Measurements from ENCODE around the gene APBA3.

The APBA3 gene, protein sequence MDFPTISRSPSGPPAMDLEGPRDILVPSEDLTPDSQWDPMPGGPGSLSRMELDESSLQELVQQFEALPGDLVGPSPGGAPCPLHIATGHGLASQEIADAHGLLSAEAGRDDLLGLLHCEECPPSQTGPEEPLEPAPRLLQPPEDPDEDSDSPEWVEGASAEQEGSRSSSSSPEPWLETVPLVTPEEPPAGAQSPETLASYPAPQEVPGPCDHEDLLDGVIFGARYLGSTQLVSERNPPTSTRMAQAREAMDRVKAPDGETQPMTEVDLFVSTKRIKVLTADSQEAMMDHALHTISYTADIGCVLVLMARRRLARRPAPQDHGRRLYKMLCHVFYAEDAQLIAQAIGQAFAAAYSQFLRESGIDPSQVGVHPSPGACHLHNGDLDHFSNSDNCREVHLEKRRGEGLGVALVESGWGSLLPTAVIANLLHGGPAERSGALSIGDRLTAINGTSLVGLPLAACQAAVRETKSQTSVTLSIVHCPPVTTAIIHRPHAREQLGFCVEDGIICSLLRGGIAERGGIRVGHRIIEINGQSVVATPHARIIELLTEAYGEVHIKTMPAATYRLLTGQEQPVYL

DNA sequence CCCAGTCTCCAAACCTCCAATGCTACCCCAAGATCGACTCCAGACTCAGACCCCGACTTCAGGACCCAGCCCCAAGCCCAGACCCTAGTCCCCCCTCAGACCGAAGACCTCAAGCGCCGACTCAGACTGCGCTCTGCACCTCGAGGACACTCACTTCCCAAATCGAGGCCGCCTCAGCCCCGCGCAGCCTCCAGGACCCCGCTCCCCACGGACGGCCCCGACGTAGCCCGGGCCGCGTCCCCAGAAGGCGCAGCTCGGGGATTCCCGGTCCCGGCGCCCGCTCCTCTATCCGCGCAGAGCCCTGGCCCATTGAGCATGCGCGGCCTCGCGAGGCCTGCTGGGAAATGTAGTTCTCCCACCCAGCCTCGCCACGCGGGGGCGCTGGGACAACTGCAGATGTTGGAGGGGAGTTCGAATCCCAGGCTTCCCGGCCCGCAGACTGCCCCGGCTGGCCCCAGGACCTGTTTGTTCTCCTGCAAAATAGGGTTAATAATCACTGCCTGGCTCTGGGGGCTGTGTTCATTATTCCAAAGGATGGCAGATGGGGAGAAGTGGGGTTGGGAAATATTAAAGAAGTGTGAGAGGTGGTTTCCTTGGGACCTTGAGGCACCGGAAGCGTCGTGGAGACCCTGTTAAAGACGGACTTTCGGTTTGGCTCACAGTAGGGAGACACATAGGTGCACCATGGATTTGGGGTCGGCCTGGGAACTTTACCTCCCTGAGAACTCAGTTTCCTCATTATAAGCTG is at the start of gene APBA3:
APBA3 (minus strand) TSS at position 311 of the 748 bp plus-strand sequence. CDS start 1,428 bp downstream, outside the sequence.
- peak; percentile 96 for DNase-seq (ENCODE audit: low spot score)

DNA sequence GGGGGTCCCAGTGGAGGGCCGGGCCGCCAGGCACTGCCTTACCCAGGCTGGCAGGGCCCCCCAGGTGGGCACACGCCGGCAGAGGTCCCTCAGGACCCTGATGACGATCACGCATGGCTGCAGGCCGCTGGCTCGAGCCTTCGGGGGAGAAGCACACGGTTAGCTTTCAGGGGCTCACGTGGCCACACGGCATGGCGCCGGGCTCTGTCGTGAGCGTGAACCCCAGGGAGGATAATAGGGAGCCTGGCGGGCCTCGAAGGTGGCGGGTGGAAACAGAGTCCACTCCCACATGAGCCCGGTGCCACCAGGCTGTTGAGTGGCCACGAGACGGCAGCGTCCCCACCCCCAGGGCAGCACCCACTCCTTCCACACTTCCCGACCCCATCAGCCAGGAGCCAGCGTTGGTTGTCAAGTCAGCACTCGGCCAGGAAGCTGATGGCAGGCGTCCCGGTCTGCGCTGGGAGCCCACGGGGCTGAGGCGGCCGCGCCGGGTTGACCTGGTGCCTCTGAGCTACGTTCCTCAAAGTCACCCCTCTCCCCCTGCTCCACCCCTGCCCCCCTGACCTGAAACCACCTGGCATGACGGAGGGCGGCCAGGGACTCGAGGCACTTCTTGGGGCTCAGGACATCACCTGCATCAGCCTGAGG is 49.3 kb upstream of the APBA3 start:
- DNase-seq (ENCODE audit: low spot score), result no peak

GRCh38 chr19:3809881-3810707 is 48.6 kb upstream of the APBA3 start:
- DNase-seq (ENCODE audit: low spot score), result no peak

- DNase-seq (ENCODE audit: low spot score), result no peak
These were observed 47.1 kb upstream of the APBA3 start for GRCh38 chr19:3808420-3809143.

DNA sequence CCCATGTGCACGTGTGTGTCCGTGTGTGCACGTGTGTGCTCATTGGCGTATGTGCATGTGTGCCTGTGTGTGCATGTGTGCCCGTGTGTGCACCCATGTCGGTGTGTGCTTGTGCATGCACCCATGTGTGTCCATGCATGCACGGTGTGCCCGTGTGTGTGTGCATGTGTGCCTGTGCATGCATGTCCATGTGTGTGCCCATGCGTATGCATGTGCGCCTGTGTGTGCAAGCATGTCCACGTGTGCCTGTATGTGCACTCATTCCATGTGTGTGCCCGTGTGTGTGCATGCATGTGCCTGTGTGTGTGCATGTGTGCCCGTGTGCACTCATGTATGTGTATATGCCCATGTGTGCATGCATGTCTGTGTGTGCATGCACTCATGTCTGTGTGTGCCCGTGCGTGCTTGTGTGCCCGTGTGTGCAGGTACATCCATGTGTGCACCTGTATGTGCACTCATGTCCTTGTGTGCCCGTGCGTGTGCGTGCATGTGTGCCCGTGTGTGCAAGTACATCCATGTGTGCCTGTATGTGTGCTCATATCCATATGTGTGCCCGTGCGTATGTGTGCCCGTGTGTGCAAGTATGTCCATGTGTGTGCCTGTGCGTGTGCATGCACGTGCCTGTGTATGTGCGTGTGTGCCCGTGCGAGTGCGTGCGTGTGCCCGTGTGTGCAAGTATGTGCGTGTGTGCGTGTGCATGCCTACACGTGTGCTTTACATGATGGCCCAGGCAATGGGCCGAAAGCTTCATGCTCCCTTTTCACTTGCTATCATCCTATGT is 46.3 kb upstream of the APBA3 start:
- no peak for DNase-seq (ENCODE audit: low spot score)

- no peak for DNase-seq (ENCODE audit: low spot score)
These were observed 45.6 kb upstream of the APBA3 start for GRCh38 chr19:3807131-3807480.

GRCh38 chr19:3805859-3806258 is 44.4 kb upstream of the APBA3 start:
- no peak for DNase-seq (ENCODE audit: low spot score)

- no peak for DNase-seq (ENCODE audit: low spot score)
These were observed 42.9 kb upstream of the APBA3 start for GRCh38 chr19:3804429-3804828.

DNA sequence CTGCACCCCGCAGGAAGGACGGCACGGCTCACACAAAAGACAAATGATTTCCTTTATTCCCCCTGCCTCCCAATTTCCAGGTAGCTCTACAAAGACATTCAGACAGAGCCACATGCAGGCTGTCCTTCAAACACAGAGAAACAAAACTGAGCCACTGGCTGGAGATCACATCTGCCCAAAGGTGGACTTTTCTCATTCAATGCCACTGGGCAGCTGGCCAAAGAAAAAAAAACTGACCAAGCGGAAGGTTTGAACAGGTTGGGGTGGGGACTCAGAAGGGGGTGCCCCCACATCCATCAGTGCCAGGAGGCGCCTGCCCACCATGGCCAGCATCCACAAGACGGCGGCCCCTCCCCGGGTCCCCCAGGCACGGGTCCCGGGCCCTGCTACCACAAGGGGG is 42.5 kb upstream of the APBA3 start:
- no peak for DNase-seq (ENCODE audit: low spot score)

DNA sequence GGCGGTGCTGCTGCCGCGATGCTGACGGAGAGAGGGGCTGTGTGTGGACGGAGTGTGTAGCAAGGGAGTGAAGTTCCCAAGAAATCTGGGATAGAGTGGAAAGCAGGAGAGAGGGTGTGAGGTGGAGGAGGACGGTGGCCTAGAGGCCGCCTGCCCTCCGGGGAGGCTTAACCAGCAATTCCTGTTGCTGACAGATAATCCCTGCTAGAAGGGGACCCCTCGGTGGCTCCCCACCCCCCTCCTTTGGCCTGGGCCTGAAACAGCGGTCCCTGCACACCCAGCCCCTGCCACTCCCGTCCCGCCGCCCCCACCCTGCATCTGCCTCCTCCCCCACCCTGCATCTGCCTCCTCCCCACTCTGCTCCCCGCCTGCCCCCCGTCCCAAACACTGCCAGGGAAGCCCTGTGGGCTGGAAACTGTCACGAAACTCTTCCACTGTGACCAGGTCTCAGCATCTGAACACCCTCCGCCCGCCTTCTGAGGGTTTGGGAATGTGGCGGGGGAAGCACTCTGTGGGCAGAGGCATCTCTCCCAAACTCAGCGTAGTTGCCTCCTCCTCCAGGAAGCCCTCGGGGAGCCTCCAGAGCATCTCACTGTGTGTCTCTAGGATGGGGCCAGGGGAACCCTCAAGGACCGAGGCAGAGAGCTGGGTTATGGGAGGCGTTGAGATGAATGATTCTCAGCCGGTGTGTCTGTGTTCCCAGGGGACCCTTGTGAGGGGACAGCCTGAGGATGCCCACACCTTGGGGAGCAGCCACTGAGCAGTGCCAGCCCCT is 41.8 kb upstream of the APBA3 start:
- DNase-seq (ENCODE audit: low spot score), result no peak

- no peak for DNase-seq (ENCODE audit: low spot score)
These were observed 40.1 kb upstream of the APBA3 start for GRCh38 chr19:3801412-3802096.

- DNase-seq (ENCODE audit: low spot score), result no peak
These were observed 39.5 kb upstream of the APBA3 start for GRCh38 chr19:3800996-3801395.

DNA sequence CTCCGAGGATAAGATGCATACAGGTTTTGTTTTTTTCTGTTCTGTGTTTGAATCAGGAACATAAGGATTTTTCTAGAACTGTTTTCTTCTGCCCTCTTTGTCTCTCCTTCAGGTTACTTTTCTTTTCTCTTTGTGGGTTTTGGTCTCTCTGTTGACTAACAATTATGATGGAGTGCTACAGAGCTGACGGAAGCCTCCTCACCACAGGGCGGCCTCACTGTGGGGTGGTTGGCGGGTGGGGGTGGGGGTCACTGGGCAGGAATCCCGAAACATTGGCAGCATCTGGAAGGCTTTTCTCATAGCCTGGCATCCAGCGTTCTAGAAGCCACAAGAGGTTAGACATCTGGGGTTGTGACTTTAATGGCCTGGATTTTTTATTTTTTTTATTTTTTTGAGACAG is 36.6 kb upstream of the APBA3 start:
- DNase-seq (ENCODE audit: low spot score), result no peak

DNA sequence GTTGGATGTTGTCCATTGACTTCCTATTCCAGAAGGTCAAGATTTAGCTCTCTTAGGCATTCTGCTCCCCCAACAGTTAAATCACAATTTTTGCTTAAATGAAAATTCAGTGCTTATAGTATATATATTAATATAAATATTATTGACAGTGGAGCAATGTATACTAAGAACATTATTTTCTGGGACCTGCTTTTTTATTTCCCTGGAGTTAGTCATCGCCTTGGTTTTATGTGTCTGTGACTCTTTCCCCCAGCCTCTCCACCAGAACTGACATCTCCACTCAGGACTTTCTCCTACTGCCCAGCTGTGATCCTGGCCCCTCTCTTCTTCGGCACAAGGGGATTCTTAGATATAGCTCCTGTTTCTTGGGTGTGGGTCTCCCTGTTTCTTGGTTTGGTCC is 34.9 kb upstream of the APBA3 start:
- DNase-seq (ENCODE audit: low spot score), result no peak

GRCh38 chr19:3793799-3794198 is 32.3 kb upstream of the APBA3 start:
- no peak for DNase-seq (ENCODE audit: low spot score)

GRCh38 chr19:3792114-3792513 is 30.6 kb upstream of the APBA3 start:
- no peak for DNase-seq (ENCODE audit: low spot score)

DNA sequence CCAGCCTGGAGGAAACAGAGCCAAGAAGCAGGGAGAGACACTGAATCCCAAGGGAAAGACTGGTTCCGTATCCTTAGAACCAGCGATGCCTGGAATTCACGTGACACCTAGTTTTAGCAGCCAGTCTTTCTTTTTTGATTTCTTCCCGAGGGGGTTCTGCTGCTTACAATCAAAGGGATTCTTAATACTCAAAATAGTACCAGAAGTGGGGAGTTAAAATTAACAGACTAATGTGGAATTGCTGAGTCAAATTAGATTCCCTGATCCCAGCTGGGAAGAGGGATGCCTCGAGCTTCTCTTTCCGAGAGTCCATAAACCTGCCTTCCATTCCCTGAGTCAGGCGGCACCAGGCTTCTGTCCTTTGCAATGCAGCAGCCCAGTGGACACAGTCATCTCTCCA is 29.4 kb upstream of the APBA3 start:
- no peak for DNase-seq (ENCODE audit: low spot score)

GRCh38 chr19:3790209-3790734 is 28.8 kb upstream of the APBA3 start:
- no peak for DNase-seq (ENCODE audit: low spot score)
